ENCODE measurements around the gene HSPA9. TPM values are rescaled to one million over a fixed set of nuclear protein-coding genes. Genes with fewer than 3 reads are reported as not detected.

HSPA9 gene
- total and polyA plus RNA-seq, 9 of the 15 experiments (the other 6 are each of a cell fraction or from before 2014, with no cell fraction given), result 195 to 583 (median 514) TPM

GRCh38 chr5:138543730-138544104 lies 31.5 kb downstream of the HSPA9 start (continued):
- TF ChIP-seq HMGN3 (IDR thresholded peaks at IDR 0.05; ENCODE audit: borderline replicate concordance, extremely low read depth, insufficient read length, low read depth, low read length), result peak; percentile 7
- TF ChIP-seq NCOA4 (IDR thresholded peaks at IDR 0.05; ENCODE audit: partially characterized antibody), result no peak
- TF ChIP-seq PRDM10 (IDR thresholded peaks at IDR 0.05; ENCODE audit: partially characterized antibody), result peak; percentile 62
- no peak for TF ChIP-seq ZNF592 (IDR thresholded peaks at IDR 0.05)
- TF ChIP-seq NR1H2 (CRISPR knock-in tag; IDR thresholded peaks at IDR 0.05), result 0 out of 2 replicates have a peak, but pooled peaks have one; percentile 22
- peak in 1 of 2 experiments; percentile 21; a peak in 1 of 4 replicates for TF ChIP-seq SIN3A (IDR thresholded peaks at IDR 0.05; ENCODE audit: borderline replicate concordance in 2 of 2, control insufficient read depth in 1 of 2, low read depth in 2 of 2, low read length in 2 of 2)
- no peak for TF ChIP-seq TAF15 (IDR thresholded peaks at IDR 0.05; ENCODE audit: low read depth, low read length)
- TF ChIP-seq RFX5 (IDR thresholded peaks at IDR 0.05; ENCODE audit: low read depth, low read length), result no peak
- no peak for TF ChIP-seq STAG1 (CRISPR knock-in tag; IDR thresholded peaks at IDR 0.05; ENCODE audit: borderline replicate concordance)
- TF ChIP-seq ZNF175 (CRISPR knock-in tag; IDR thresholded peaks at IDR 0.05; ENCODE audit: low read depth), result peak; percentile 17; the same call in 1 of the 2 replicates
- TF ChIP-seq AFF4 (CRISPR knock-in tag; IDR thresholded peaks at IDR 0.05), result peak; percentile 37; the same call in 1 of the 2 replicates
- no peak for TF ChIP-seq ZNF184 (CRISPR knock-in tag; IDR thresholded peaks at IDR 0.05)
- no peak for TF ChIP-seq EGR1 (conservative IDR thresholded peaks at IDR 0.05)
- TF ChIP-seq EHMT2 (IDR thresholded peaks at IDR 0.05), result no peak
- TF ChIP-seq SAP30 (IDR thresholded peaks at IDR 0.05; ENCODE audit: borderline replicate concordance, insufficient read depth, low read depth, low read length, poor library complexity, severe bottlenecking), result peak; percentile 53
- no peak for TF ChIP-seq GABPB1 (CRISPR knock-in tag; IDR thresholded peaks at IDR 0.05)

Data from K562 (cell line).